GDM1 (cell line): Measurements from ENCODE around the gene ADCYAP1R1.

Source experiments
- DNase-seq: peaks from one replicate; lab custom pipeline; 2025; lab: John Stamatoyannopoulos, UW

The ADCYAP1R1 gene

GRCh38 chr7:31043051-31043471, 9.0 kb upstream of the ADCYAP1R1 start:
- DNase-seq: no peak

DNA sequence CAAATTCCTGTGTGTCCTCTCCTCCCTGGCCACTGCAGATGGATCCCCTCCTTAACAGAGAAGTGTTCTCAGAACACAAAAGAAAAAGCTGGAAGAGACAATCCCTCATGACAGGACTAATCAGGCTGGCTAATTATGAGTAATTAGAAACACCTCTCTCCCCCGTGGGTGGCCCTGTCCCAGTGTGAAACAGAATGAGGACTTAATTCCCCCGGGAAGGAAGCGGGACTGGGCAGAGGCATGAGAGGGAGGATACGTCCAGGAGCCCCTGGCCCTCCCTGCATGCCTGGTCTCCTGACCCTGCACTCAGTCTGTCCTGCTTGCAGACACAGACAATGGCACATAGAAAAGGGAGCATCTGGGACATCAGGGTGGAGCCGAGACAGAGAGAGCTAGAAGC, 7.6 kb upstream of the ADCYAP1R1 start:
- no peak for DNase-seq

DNA sequence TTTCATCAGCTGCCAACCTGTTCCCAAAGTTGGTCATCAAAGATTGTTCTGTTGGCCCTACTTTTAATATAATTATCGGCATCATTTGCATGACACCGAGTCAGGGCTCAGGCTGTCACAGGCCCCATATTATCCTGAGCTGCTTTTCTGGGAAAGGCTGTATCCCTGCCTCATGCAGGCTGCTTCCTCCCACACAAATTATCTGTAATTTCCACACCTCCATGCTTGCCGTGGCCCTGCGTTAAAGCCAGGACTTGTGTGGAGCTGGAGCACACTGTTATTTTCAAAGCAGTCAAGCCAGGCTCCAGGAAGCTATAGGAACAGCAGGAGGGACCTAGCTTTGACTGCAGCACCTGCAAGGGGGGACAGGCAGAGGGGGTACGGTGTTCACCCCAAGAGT, 5.4 kb upstream of the ADCYAP1R1 start:
- no peak for DNase-seq

DNA sequence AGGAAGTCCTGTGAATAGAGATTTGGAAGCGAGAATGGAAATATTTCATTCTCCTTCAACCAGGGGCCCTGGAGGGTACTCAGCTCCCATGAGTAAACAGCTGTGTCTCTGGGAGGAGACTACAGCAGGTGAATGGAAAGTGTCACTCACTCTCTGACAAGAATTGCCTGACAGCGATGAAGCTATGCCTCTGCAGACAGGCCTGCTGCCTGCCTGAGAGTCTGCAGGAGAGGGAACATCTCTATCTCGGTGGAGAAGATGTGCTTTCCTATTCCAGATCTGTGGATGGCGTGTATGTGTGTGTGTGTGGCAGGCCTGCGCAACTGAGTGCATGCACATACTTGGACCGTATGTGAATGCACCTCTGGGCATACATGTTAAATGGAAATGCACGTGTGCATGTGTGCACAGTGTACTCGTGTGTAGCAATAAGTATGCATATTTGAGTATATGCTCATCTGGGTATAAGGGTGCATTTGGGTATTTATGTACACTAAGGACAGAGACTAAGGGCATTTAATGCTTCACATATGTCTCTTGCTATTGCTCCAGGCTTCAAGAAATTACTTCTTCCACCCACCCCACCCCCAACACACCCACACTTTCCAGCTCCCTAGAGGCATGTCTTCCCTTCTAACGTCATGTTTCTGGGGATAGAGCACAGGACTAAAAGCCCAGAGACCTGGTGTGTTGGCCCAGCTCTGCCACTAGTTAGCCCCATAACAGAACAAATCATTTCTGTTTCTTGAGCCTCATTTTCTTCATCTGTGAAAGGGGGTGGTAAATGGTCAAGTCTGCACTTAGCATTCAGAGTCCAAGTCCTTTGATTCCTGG, 4.6 kb upstream of the ADCYAP1R1 start:
- DNase-seq: no peak

DNA sequence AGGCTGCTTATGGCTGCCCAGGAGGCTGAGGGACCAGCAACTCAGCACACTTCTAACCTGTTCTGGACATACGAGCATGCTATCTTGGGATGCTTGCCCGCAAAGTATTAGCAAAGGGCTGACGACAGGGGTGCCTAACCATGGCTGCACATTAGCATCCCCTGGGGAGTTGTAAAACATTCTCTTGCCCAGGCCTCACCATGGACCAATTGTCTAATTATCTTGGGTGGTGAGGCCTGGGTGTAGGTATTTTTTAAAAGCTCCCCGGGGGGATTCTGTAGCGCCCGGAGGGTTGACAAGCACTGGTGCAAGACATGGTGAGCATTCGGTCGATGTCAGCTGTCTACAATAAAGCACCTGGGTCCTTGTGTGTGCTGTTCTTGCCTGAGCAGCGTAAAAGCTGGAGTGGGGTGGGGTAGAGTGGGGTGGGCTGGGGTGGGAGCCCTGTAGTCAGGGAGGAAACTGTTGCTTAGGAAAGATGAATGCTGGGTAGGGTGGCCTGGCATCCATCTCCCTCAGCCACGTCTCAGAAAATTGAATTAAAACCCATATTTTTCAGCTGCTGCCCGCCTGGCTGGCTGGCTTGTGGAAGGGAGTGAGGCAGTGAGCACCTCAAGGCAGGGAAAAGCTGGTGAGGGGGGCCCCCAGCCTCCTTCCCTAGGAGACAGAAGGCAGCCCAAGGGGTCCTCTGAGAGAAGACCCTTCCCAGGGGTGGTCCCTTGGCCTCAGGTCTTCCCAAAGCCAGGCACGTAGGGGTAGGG, 2.9 kb upstream of the ADCYAP1R1 start:
- no peak for DNase-seq

DNA sequence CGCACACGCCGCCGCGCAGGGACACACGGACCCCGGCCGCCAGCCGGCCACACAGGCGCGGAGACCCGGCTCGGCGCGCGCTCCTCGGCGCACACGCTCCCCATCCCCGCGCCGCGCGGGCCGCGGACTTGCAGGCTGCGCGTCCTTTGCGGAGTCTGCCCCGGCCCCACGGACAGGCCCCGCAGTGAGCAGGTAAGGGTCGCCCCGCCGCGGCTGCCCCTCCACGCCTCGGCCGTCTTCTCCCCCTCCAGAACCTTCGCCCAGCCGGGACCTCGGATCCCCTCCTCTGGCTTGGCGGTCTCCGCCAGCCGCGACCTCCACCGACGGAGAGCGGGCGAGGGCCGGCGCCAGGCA, 356 bp downstream of the ADCYAP1R1 start:
- DNase-seq: no peak

DNA sequence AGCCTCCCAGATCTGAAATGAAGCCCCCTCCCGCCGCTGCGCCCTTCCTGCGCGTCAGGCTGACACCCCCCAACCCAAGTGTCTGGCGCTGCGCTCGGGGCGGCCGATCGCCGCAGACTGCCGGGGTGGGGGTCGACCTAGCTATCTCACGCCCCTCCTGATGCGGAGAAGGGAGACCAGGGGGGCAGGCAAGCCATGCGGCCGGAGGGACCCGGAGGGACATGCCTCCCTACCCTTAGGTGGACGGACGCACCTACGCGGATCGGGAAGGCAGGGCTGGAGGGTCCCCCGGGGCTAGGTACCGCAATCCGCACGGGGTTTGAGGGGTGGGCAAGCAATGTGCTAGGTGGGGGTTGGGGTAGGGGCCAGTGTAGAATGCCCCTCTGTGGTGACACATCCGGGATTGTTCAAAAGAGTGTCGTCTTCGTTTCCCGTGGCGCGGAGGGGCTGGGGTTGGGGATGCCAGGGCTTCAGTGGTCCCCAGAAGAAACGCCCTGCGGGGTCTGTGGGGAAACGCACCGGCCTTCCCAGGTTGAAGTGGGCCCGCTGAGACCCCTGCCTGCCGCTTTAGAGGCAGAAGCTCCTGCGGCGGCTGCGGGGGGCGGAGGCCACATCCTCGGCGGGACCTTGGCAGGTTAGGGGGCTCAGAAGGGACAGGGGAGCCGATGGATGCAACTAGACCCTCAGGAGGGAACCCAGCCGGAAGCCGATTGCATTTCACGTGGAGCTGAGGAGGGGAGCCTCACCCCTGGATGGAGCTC, 913 bp downstream of the ADCYAP1R1 start:
- no peak for DNase-seq

DNA sequence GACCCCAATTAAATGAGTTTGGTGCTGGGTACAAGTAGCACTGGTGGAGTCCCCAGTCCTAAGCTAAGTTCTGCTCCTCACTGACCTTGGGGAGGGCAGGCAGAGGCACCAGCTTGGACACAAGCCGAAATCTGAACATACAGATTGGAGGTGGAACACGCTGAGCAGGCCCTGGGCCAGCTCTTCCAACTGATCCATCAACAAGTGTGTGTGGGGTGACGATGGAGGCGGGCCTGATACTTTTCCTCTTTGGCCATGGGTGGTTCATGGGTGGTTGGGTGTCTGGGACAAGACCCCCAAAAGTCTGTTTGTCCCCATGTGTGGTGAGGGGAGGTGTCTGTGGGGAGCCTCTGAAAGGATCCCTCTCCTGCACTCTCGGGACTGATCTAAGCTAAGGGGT, 1.9 kb downstream of the ADCYAP1R1 start:
- no peak for DNase-seq

DNA sequence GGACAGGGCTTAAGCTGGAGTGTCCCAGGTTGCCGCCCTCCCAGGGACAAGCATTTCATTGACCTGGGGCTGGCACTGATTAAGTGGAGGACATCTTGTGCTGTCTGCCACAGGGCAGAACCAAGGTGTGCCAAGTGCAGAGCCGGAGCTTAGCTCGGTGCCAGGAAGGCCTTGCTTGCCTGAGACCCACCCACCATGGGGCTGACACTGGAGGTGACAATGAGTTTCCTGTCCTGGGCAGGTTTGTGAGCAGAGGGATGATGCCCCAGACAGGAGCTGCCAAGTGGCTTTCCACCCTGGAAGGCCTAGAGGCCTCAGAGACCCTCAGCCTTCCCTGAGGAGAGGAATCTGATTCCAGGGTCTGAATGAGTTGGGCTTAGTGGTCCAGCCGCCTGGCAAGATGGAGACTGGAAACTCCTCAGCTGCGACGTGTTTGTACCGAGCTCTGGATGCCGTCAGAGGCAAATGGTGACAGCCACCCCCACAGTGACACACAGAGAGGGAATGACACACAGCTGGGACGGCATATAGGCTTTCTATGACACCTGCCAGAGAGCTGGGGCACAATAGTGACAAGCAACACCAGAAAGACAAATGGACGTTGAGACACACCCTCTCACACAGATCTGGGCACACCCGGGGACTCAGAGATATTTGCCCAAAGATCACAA, 2.6 kb downstream of the ADCYAP1R1 start:
- no peak for DNase-seq

DNA sequence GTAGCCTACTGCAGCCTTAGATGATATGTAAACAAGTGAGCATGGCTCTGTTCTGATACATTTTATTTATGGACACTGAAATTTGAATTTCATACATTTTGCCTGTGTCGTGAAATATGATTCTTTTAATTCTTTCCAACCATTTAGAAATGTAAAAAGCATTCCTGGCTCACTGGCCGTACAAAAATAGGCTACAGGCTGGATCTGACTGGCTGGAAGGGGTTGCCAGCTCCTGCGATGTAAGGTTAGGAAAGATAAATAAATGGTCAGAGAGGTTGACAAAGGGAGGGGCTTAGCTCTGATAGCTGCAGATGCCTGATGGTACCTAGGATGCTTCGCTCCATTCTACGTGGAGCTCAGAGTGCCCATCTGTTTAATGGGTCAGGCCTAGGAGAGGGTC, 3.4 kb downstream of the ADCYAP1R1 start:
- DNase-seq: no peak

GRCh38 chr7:31056775-31057346, 4.8 kb downstream of the ADCYAP1R1 start:
- DNase-seq: no peak

DNA sequence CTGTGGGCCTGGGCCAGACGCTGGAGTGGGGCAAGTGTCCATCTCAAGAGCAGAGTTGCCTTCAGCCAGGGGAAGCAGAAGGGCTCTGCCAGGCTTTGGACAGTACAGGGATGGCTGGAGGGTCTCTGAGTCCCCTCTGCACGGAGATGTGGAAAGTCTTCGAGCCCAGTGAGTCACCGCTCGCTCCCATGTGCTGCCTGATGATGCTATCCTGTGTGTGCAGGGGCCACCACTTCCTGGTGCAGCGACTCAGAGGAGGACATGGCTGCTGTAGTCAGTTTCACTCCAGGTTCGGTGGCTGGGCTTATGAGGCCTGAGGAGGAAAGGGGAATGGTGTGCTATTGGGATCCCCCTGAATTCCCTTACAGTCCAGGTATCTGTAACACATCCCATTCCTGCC, 6.0 kb downstream of the ADCYAP1R1 start:
- no peak for DNase-seq

DNA sequence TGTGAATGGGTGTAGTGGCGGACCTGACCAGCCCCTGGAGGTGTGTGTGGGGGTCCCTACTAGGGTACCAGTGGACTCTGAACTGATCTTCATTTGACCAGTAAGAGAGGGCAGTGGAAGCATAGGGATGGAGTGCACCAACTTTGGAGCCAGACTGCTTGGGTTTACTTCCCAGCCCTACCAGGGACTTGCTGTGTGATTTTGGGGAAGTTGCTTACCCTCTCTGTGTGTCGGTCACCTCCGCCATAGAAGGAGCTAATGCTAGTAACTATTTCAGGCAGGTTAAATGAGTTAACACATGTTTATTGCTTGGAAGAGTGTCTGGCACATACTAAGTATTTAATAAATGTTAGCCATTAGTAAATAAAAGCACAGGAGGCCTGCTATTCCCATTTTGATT, 6.6 kb downstream of the ADCYAP1R1 start:
- DNase-seq: no peak

GRCh38 chr7:31059551-31059950, 7.4 kb downstream of the ADCYAP1R1 start:
- DNase-seq: no peak

- DNase-seq: no peak
These were observed 9.1 kb downstream of the ADCYAP1R1 start for GRCh38 chr7:31061185-31061584.

DNA sequence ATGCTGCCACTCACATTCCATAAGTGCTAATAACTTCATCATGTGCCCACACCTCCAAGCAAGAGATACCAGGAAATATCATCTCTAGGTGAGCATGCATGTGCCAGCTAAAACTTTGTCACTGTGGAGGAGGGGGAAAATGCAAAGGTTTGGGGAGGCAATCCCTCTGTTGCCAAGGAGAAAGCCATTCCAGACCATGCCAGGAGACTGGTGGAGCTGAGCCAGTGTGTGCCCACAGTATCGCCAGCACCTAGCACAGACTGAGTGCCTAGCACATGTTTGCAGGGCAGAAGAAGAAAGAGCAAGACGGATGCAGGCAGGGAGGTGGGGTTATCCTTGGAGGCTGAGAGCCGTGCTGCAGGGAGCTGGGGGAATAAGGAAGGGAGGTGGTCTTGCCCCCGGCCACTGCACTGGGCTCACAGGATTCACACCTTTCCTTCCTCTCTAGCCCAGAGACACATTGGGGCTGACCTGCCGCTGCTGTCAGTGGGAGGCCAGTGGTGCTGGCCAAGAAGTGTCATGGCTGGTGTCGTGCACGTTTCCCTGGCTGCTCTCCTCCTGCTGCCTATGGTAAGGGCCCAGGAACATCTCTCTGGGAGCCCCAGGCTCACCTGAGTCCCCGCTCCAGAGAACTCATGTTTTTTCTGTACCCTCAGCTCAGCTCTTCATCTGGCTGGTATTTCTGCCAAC, 10.8 kb downstream of the ADCYAP1R1 start:
- no peak for DNase-seq

DNA sequence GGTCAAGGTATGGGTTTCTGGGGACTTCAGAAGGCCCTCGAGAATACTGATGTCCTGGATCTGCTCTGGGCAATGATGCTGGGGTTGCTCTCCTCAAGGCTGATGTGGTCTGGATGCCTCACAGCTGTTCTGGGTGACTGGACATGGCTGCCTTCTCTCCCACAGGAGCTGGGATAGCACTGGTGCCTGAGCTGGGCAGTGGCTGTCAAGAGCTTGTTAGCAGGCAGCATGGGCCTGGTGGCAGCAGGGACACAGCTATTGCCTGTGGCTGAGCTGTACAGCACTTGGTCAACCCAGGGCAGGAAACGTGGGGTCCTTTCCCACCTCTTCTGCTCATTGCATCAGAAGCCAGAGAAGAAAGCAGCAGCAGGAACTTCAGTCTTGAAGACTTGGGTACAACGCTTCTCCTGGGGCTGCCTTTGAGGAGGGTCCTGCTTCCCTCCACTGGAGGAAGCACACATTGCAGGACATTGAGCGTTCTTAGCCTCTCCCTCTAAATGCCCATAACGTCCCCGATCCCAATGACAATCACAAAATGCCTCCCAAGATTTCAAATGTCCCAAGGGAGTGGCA, 13.0 kb downstream of the ADCYAP1R1 start:
- DNase-seq: no peak

GRCh38 chr7:31065840-31066239, 13.7 kb downstream of the ADCYAP1R1 start:
- DNase-seq: no peak

DNA sequence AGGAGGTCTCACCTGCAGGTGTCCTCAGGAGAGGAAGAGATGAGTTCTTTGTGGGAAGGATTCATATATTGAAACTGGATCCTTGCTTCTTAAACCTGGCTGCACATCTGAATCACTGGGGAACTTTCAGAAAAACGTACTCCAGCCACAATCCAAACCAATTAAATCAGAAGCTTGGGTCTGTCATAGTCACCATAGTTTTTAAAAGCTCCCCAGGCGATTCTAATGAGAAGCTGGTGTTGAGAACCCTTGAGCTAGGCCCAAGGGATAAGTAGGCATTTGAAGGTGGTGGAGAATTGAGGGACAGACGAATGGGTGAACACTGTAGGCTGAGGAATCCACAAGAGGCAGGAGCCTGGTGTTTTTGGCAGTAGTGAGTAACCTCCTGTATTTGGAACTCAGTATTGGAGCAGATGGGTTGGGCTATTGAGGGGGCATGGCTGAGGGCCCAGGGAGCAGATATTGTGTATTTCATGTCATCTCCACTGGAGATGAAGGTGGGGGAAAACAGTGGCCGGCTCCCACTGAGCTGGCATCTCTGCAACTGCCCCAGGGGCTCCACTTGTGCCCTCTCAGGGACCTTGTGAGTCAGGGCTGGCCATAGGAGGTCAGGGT, 14.5 kb downstream of the ADCYAP1R1 start:
- no peak for DNase-seq

DNA sequence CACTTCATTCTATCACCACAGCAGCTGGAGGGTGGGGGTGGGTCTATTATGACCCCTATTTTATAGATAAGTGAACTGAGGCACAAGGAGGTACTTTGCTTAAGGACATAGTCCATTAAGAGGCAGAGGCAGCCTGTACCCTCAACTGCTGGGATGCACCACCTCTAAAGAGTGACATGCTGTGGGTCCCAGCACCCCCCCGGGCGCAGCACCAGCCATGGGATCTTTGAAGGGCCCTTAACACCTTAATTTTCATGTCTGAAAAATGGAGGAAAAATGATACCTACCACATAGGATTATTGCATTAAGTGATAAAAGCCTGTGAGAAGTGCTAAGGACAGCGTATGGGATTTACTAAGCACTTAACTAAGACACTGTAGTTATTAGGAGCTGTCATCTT, 15.4 kb downstream of the ADCYAP1R1 start:
- no peak for DNase-seq
